ENCODE data around the gene IL1RAPL1.

DNA sequence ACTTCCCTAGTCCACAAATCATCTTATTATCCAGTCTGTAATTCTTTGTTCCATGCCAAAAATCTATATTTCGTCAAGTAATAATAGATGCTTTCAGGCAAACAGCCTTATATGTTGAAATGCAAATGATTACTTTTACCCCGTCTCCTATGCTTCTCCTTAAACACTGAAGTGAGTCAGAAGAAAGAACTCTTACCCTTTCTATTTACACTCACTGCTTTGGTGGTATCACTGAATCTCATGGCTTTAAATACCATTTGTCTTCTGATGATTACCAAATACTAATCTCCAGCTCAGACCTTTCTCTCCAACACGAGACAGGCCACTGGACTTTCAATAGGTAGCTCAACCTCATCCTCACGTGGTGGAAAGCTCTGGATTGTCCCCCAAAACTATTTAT is 558.1 kb downstream of the IL1RAPL1 start:
- no peak for TF ChIP-seq GATA2 (IDR thresholded peaks at IDR 0.05; ENCODE audit: low read depth, low read length)
- no peak for TF ChIP-seq GATA3 (IDR thresholded peaks at IDR 0.05; ENCODE audit: low read depth, low read length)
